MM.1S (cell line): ENCODE data around the gene ARFRP1.

Source experiments
- DNase-seq: peaks from one replicate; pipeline ENCODE4 v3.0.0-alpha.2; 2015
- H2AFZ ChIP-seq: fragments of 300-600 bp; sonication (generic); 2 replicates; pipeline ENCODE4 v1.6.0; 2016; ENCODE audit warnings: antibody characterized with exemption, low read length
- H3F3A ChIP-seq: fragments of 300-600 bp; sonication (generic); 2 replicates; pipeline ENCODE4 v1.6.1; 2016; ENCODE audit warnings: mild to moderate bottlenecking, antibody characterized with exemption, low read length, moderate library complexity, mixed read lengths; ENCODE audit not compliant: insufficient read depth
- H3K27ac ChIP-seq: fragments of 300-600 bp; sonication (generic); 2 replicates; pipeline ENCODE4 v1.5.1; 2016; ENCODE audit warnings: mild to moderate bottlenecking, low read length
- H3K27me3 ChIP-seq: fragments of 300-600 bp; sonication (generic); replicated peaks from 2 replicates; pipeline ENCODE4 v1.6.0; 2016; ENCODE audit warnings: low read length; ENCODE audit not compliant: insufficient read depth
- H3K36me3 ChIP-seq: fragments of 300-600 bp; sonication (generic); replicated peaks from 2 replicates; pipeline ENCODE4 v1.6.1; 2016; ENCODE audit warnings: mild to moderate bottlenecking, low read length, mixed read lengths; ENCODE audit not compliant: insufficient read depth
- H3K4me1 ChIP-seq: fragments of 300-600 bp; sonication (generic); 2 replicates; pipeline ENCODE4 v1.6.1; 2016; ENCODE audit warnings: low read length, mixed read lengths
- H3K4me2 ChIP-seq: fragments of 300-600 bp; sonication (generic); 2 replicates; pipeline ENCODE4 v1.6.0; 2016; ENCODE audit warnings: low read depth, low read length
- H3K4me3 ChIP-seq: fragments of 300-600 bp; sonication (generic); 2 replicates; pipeline ENCODE4 v1.5.1; 2016; ENCODE audit warnings: low read length, mixed read lengths
- H3K79me2 ChIP-seq: fragments of 300-600 bp; sonication (generic); 2 replicates; pipeline ENCODE4 v1.6.1; 2016; ENCODE audit warnings: mixed run types, low read length, mixed read lengths
- H3K9ac ChIP-seq: fragments of 300-600 bp; sonication (generic); 2 replicates; pipeline ENCODE4 v1.6.1; 2016; ENCODE audit warnings: low read length, mixed read lengths
- H3K9me2 ChIP-seq: fragments of 300-600 bp; sonication (generic); replicated peaks from 2 replicates; pipeline ENCODE4 v1.6.1; 2016; ENCODE audit warnings: mild to moderate bottlenecking, low read length, mixed read lengths; ENCODE audit not compliant: insufficient read depth
- H3K9me3 ChIP-seq: fragments of 300-600 bp; sonication (generic); replicated peaks from 2 replicates; pipeline ENCODE4 v1.6.1; 2016; ENCODE audit warnings: mild to moderate bottlenecking, low read length, mixed read lengths; ENCODE audit not compliant: insufficient read depth
- H4K20me1 ChIP-seq: fragments of 300-600 bp; sonication (generic); 2 replicates; pipeline ENCODE4 v1.6.1; 2016; ENCODE audit warnings: mild to moderate bottlenecking, low read length, moderate library complexity, mixed read lengths; ENCODE audit not compliant: insufficient read depth
- CTCF ChIP-seq: fragments of 300-600 bp; sonication (generic); IDR thresholded peaks from 2 replicates; pipeline ENCODE4 v1.5.1; 2016; ENCODE audit warnings: antibody characterized with exemption, low read length, mixed read lengths
- EZH2 ChIP-seq: fragments of 300-600 bp; sonication (generic); optimal IDR thresholded peaks from 2 replicates; pipeline ENCODE3; 2017; ENCODE audit warnings: low read depth, mild to moderate bottlenecking, antibody characterized with exemption, low read length, mixed read lengths
- EZH2phosphoT487 ChIP-seq: fragments of 300-600 bp; sonication (generic); IDR thresholded peaks from 2 replicates; pipeline ENCODE4 v1.6.1; 2018; ENCODE audit warnings: antibody characterized with exemption, low read length

ARFRP1 gene

GRCh38 chr20:63696628-63697356 lies 11.0 kb downstream of the ARFRP1 start, which contains the start of gene TNFRSF6B:
Gene TNFRSF6B (plus strand): TSS chr20:63696652. CDS start chr20:63696768, 116 bp downstream.
- H3K9ac ChIP-seq = no peak within 1 kb of the TSS
- H3K4me2 ChIP-seq = no peak within 1 kb of the TSS
- no peaks in the 10 kb centered on the region; the same call in 1 of the 2 replicates for H3F3A ChIP-seq
- H3K36me3 ChIP-seq = no peaks in the 10 kb centered on the region
- DNase-seq = no peak
- H3K79me2 ChIP-seq = no peaks in the 10 kb centered on the region
- H3K9me3 ChIP-seq = no peaks in the 10 kb centered on the region
- no peak within 1 kb of the TSS for H3K4me3 ChIP-seq
- no peaks in the 10 kb centered on the region for H3K9me2 ChIP-seq
- H4K20me1 ChIP-seq = no peaks in the 10 kb centered on the region
- TF ChIP-seq CTCF (no peak), EZH2 (no peak), EZH2phosphoT487 (no peak)
- H3K27me3 ChIP-seq = no peaks in the 10 kb centered on the region
- no peak within 1 kb of the TSS for H3K27ac ChIP-seq
- no peak within 1 kb of the TSS for H2AFZ ChIP-seq
- H3K4me1 ChIP-seq = no peaks in the 10 kb centered on the region

DNA sequence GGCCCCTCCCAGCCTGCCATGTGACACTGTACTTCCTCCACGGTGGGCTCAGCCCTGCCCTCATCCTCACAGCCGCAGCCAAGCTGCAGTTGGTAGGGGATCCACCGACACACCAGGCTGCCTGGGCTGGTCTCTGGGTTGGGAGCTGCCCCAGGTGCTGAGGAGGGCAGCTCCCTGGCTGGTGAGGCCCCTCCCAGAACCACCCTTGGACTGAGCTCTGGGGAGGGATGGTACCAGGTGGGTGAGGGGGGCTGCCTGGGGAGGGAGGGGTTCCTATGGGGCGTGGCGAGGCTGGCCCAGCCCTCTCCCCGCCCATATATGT lies 11.5 kb downstream of the ARFRP1 start:
- H3K4me2 ChIP-seq = no peak overlapping the region
- no peaks in the 10 kb centered on the region for H3K9me2 ChIP-seq
- no peaks in the 10 kb centered on the region for H3K9me3 ChIP-seq
- H3K79me2 ChIP-seq = no peaks in the 10 kb centered on the region
- H3K4me3 ChIP-seq = no peak overlapping the region
- no peak overlapping the region for H3K9ac ChIP-seq
- no peaks in the 10 kb centered on the region for H4K20me1 ChIP-seq
- no peak overlapping the region for H2AFZ ChIP-seq
- H3K4me1 ChIP-seq = no peaks in the 10 kb centered on the region
- no peak overlapping the region for H3K27ac ChIP-seq
- H3K36me3 ChIP-seq = no peaks in the 10 kb centered on the region
- no peak for DNase-seq
- no peaks in the 10 kb centered on the region; the same call in 1 of the 2 replicates for H3F3A ChIP-seq
- no peaks in the 10 kb centered on the region for H3K27me3 ChIP-seq
- TF ChIP-seq EZH2 = no peak
- TF ChIP-seq CTCF = no peak
- TF ChIP-seq EZH2phosphoT487 = no peak

DNA sequence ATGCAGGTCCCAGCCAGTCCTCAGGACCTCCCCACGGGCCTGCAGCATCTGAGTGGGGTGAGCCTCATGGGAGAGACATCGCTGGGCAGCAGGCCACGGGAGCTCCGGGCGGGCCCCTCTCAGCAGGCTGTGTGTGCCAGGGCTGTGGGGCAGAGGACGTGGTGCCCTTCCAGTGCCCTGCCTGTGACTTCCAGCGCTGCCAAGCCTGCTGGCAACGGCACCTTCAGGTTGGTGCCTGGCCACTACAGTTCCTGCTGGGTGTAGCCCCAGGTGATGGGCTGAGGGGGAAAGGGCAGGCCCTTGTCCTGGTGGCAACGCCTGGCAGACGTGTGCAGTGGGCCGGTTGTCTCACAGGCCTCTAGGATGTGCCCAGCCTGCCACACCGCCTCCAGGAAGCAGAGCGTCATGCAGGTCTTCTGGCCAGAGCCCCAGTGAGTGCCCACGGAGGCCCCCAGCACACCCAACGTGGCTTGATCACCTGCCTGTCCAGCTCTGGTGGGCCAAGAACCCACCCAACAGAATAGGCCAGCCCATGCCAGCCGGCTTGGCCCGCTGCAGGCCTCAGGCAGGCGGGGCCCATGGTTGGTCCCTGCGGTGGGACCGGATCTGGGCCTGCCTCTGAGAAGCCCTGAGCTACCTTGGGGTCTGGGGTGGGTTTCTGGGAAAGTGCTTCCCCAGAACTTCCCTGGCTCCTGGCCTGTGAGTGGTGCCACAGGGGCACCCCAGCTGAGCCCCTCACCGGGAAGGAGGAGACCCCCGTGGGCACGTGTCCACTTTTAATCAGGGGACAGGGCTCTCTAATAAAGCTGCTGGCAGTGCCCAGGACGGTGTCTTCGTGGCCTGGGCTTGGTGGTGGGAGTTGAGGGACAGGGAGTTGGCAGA lies 12.1 kb downstream of the ARFRP1 start:
- Histone ChIP-seq H3K9me2 (no peaks in the 10 kb centered on the region), H3K79me2 (no peaks in the 10 kb centered on the region), H3K9me3 (no peaks in the 10 kb centered on the region), H3K36me3 (no peaks in the 10 kb centered on the region), H3K4me1 (no peaks in the 10 kb centered on the region), H3K9ac (no peak overlapping the region), H2AFZ (no peak overlapping the region), H4K20me1 (no peaks in the 10 kb centered on the region), H3F3A (no peaks in the 10 kb centered on the region; the same call in 1 of the 2 replicates), H3K27me3 (no peaks in the 10 kb centered on the region), H3K4me2 (no peak overlapping the region), H3K4me3 (no peak overlapping the region), H3K27ac (no peak overlapping the region)
- no peak for DNase-seq
- no peak for TF ChIP-seq EZH2phosphoT487
- no peak for TF ChIP-seq EZH2
